ENCODE results near the gene NR2E1.

Gene NR2E1

GRCh38 chr6:108132863-108133262, 33.0 kb upstream of the NR2E1 start:
- H3K4me2 ChIP-seq (ENCODE audit: low read depth, low read length, poor library complexity, severe bottlenecking): no peak overlapping the region
- no peaks in the 10 kb centered on the region for H3F3A ChIP-seq (ENCODE audit: low read depth)
- no peaks in the 10 kb centered on the region for H3K36me3 ChIP-seq (ENCODE audit: insufficient read depth, low read length)
- H3K9me3 ChIP-seq (ENCODE audit: insufficient read depth, low read depth, low read length): no peaks in the 10 kb centered on the region
- H2AFZ ChIP-seq (ENCODE audit: low read length): no peak overlapping the region
- no peaks in the 10 kb centered on the region for H3K9me2 ChIP-seq (replicated peaks; ENCODE audit: low read depth, low read length)
- no peak overlapping the region for H3K9ac ChIP-seq (ENCODE audit: low read depth, low read length, poor library complexity, severe bottlenecking)
- no peaks in the 10 kb centered on the region for H3K79me2 ChIP-seq (ENCODE audit: insufficient read depth, low read length)
- H3K4me1 ChIP-seq (ENCODE audit: insufficient read depth, low read length, poor library complexity, severe bottlenecking): no peaks in the 10 kb centered on the region
- no peaks in the 10 kb centered on the region for H3K27me3 ChIP-seq (ENCODE audit: insufficient read depth, low read length, poor library complexity, severe bottlenecking)
- TF ChIP-seq EZH2phosphoT487 (IDR thresholded peaks at IDR 0.05; ENCODE audit: borderline replicate concordance) (no peak), CTCF (conservative IDR thresholded peaks at IDR 0.05; ENCODE audit: low read length) (no peak)
- H3K4me3 ChIP-seq (ENCODE audit: low read length, poor library complexity, severe bottlenecking): no peak overlapping the region
- no peaks in the 10 kb centered on the region for H4K20me1 ChIP-seq (ENCODE audit: insufficient read depth, low read length, poor library complexity, severe bottlenecking)

- Histone ChIP-seq H3K9me2 (replicated peaks; ENCODE audit: low read depth, low read length) (no peaks in the 10 kb centered on the region), H3K4me1 (ENCODE audit: insufficient read depth, low read length, poor library complexity, severe bottlenecking) (no peaks in the 10 kb centered on the region), H3K9ac (ENCODE audit: low read depth, low read length, poor library complexity, severe bottlenecking) (no peak overlapping the region), H4K20me1 (ENCODE audit: insufficient read depth, low read length, poor library complexity, severe bottlenecking) (no peaks in the 10 kb centered on the region), H3K9me3 (ENCODE audit: insufficient read depth, low read depth, low read length) (no peaks in the 10 kb centered on the region), H3K79me2 (ENCODE audit: insufficient read depth, low read length) (no peaks in the 10 kb centered on the region), H3K4me2 (ENCODE audit: low read depth, low read length, poor library complexity, severe bottlenecking) (no peak overlapping the region), H3K4me3 (ENCODE audit: low read length, poor library complexity, severe bottlenecking) (no peak overlapping the region), H3K27me3 (ENCODE audit: insufficient read depth, low read length, poor library complexity, severe bottlenecking) (no peaks in the 10 kb centered on the region), H2AFZ (ENCODE audit: low read length) (no peak overlapping the region), H3K36me3 (ENCODE audit: insufficient read depth, low read length) (no peaks in the 10 kb centered on the region), H3F3A (ENCODE audit: low read depth) (no peaks in the 10 kb centered on the region)
- TF ChIP-seq CTCF (conservative IDR thresholded peaks at IDR 0.05; ENCODE audit: low read length) (no peak), EZH2phosphoT487 (IDR thresholded peaks at IDR 0.05; ENCODE audit: borderline replicate concordance) (no peak)
These were observed 32.1 kb upstream of the NR2E1 start for GRCh38 chr6:108133594-108134179.

GRCh38 chr6:108134213-108134970, 31.4 kb upstream of the NR2E1 start:
- Histone ChIP-seq H4K20me1 (ENCODE audit: insufficient read depth, low read length, poor library complexity, severe bottlenecking) (no peaks in the 10 kb centered on the region), H2AFZ (ENCODE audit: low read length) (no peak overlapping the region), H3K36me3 (ENCODE audit: insufficient read depth, low read length) (no peaks in the 10 kb centered on the region), H3K4me3 (ENCODE audit: low read length, poor library complexity, severe bottlenecking) (no peak overlapping the region), H3K27me3 (ENCODE audit: insufficient read depth, low read length, poor library complexity, severe bottlenecking) (no peaks in the 10 kb centered on the region), H3K79me2 (ENCODE audit: insufficient read depth, low read length) (no peaks in the 10 kb centered on the region), H3K9me3 (ENCODE audit: insufficient read depth, low read depth, low read length) (no peaks in the 10 kb centered on the region), H3K4me2 (ENCODE audit: low read depth, low read length, poor library complexity, severe bottlenecking) (no peak overlapping the region), H3F3A (ENCODE audit: low read depth) (no peaks in the 10 kb centered on the region), H3K4me1 (ENCODE audit: insufficient read depth, low read length, poor library complexity, severe bottlenecking) (no peaks in the 10 kb centered on the region), H3K9me2 (replicated peaks; ENCODE audit: low read depth, low read length) (no peaks in the 10 kb centered on the region), H3K9ac (ENCODE audit: low read depth, low read length, poor library complexity, severe bottlenecking) (no peak overlapping the region)
- TF ChIP-seq EZH2phosphoT487 (IDR thresholded peaks at IDR 0.05; ENCODE audit: borderline replicate concordance) (no peak), CTCF (conservative IDR thresholded peaks at IDR 0.05; ENCODE audit: low read length) (no peak)
